Lung microvascular endothelial cell (primary cell): Measurements from ENCODE around the gene TMTC2. TPM values are rescaled to one million over a fixed set of nuclear protein-coding genes. Genes with fewer than 3 reads are reported as not detected.

Source experiments
- DNase-seq, 2 donors: peaks; one replicate each; pipeline versions ENCODE4 v3.0.0 to v3.0.0-alpha.2; 2010; ENCODE audit warnings: low read depth in 2 of 2
- total RNA-seq: library from RNA; depleted of rRNA; stranded (reverse); fragments of >200 nt; gene quantifications from 2 replicates; pipeline ENCODE4 v1.2.1, GENCODE V29; 2014

The TMTC2 gene
- total RNA-seq, 1 donor from 2014 or later: 13.9 TPM

DNA sequence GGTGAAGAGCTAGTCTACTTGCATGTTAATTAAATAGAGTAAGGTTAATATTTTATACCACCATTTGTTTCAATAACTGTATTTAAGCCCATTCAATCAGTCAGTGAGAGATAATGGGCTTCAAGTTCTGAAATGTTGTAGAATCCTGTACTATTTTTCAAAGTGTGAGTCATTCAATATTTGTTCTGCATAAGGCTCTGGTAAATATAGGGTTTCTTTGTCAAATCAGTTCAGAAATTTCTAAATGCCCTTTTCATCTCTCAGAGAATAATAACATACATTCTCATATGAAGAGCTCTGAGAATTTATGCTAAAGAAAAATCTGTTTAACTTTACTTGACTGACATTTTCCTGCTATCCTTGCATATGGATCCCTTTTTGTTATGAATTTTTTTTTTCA, 493.3 kb downstream of the TMTC2 start:
- no peak for DNase-seq

GRCh38 chr12:83181074-83181473, 494.4 kb downstream of the TMTC2 start:
- no peak for DNase-seq

GRCh38 chr12:83183132-83183531, 496.4 kb downstream of the TMTC2 start:
- DNase-seq: no peak
